Neural cell (in vitro differentiated cells): Measurements from ENCODE around the gene CASKIN2. TPM values are rescaled to one million over a fixed set of nuclear protein-coding genes. Genes with fewer than 3 reads are reported as not detected.

ENCODE experiments used
- H2AFZ ChIP-seq: fragments of 200-600, 300-800 bp; sonication (generic), shearing (Covaris generic); 2 replicates; pipeline ENCODE4 v1.6.0; 2014; ENCODE audit warnings: low read depth, mild to moderate bottlenecking, antibody characterized with exemption, low read length, moderate library complexity
- H3F3A ChIP-seq: fragments of 200-600 bp; shearing (Covaris generic); 2 replicates; pipeline ENCODE4 v1.6.1; 2016; ENCODE audit warnings: mild to moderate bottlenecking, moderate library complexity, mixed read lengths, antibody characterized with exemption, low read length; ENCODE audit not compliant: insufficient read depth, poor library complexity, severe bottlenecking
- H3K27ac ChIP-seq: fragments of 200-600, 300-800 bp; sonication (generic), shearing (Covaris generic); 2 replicates; pipeline ENCODE4 v1.5.1; 2014; ENCODE audit warnings: mild to moderate bottlenecking, low read length, moderate library complexity
- H3K27me3 ChIP-seq: fragments of 300-800, 200-600 bp; sonication (generic), shearing (Covaris generic); 2 replicates; pipeline ENCODE4 v1.6.0; 2014; ENCODE audit warnings: mild to moderate bottlenecking, low read depth, low read length, moderate library complexity; ENCODE audit not compliant: insufficient read depth
- H3K36me3 ChIP-seq: fragments of 300-800, 200-600 bp; sonication (generic), shearing (Covaris generic); 2 replicates; pipeline ENCODE4 v1.5.1; 2014; ENCODE audit warnings: mild to moderate bottlenecking, antibody characterized with exemption, low read length, moderate library complexity; ENCODE audit not compliant: insufficient read depth
- H3K4me2 ChIP-seq: fragments of 300-800, 200-600 bp; sonication (generic), shearing (Covaris generic); 2 replicates; pipeline ENCODE4 v1.6.0; 2014; ENCODE audit warnings: mild to moderate bottlenecking, low read length
- H3K4me3 ChIP-seq: fragments of 300-800, 200-600 bp; sonication (generic), shearing (Covaris generic); 2 replicates; pipeline ENCODE4 v1.5.1; 2014; ENCODE audit warnings: mild to moderate bottlenecking, low read length, moderate library complexity
- H3K79me2 ChIP-seq: fragments of 200-600 bp; shearing (Covaris generic); replicated peaks from 2 replicates; pipeline ENCODE4 v1.6.0; 2014; ENCODE audit warnings: mild to moderate bottlenecking, low read length, moderate library complexity; ENCODE audit not compliant: insufficient read depth
- H3K9ac ChIP-seq: fragments of 300-800, 200-600 bp; sonication (generic), shearing (Covaris generic); 2 replicates; pipeline ENCODE4 v1.6.1; 2016; ENCODE audit warnings: mild to moderate bottlenecking, low read length, mixed read lengths
- H3K9me2 ChIP-seq: fragments of 200-600 bp; shearing (Covaris generic); 2 replicates; pipeline ENCODE4 v1.6.1; 2016; ENCODE audit warnings: mild to moderate bottlenecking, low read length, mixed read lengths; ENCODE audit not compliant: insufficient read depth
- H3K9me3 ChIP-seq: fragments of 200-600, 300-800 bp; sonication (generic), shearing (Covaris generic); 2 replicates; pipeline ENCODE4 v1.6.1; 2016; ENCODE audit warnings: mild to moderate bottlenecking, mixed run types, low read length, moderate library complexity, mixed read lengths
- H4K20me1 ChIP-seq: fragments of 200-600 bp; shearing (Covaris generic); 2 replicates; pipeline ENCODE4 v1.6.1; 2016; ENCODE audit warnings: mild to moderate bottlenecking, mixed run types; ENCODE audit not compliant: insufficient read depth
- EP300 ChIP-seq: fragments of 450-650 bp; conservative IDR thresholded peaks from 2 replicates; pipeline ENCODE4 v1.6.1; 2014; ENCODE audit warnings: antibody characterized with exemption, mild to moderate bottlenecking, moderate library complexity; ENCODE audit not compliant: poor library complexity, severe bottlenecking
- EZH2 ChIP-seq: fragments of 200-600, 300-800 bp; shearing (Covaris generic), sonication (generic); IDR thresholded peaks from 2 replicates; pipeline ENCODE4 v1.6.1; 2014; ENCODE audit warnings: antibody characterized with exemption, low read length, borderline replicate concordance, mild to moderate bottlenecking; ENCODE audit not compliant: insufficient read depth, poor library complexity, severe bottlenecking
- MXI1 ChIP-seq: fragments of 450-650 bp; conservative IDR thresholded peaks from 2 replicates; pipeline ENCODE4 v1.6.1; 2014; ENCODE audit warnings: antibody characterized with exemption, mild to moderate bottlenecking; ENCODE audit not compliant: poor library complexity, severe bottlenecking
- POLR2AphosphoS5 ChIP-seq: IDR thresholded peaks from 2 replicates; pipeline ENCODE4 v1.6.1; 2012
- RAD21 ChIP-seq: fragments of 450-650 bp; conservative IDR thresholded peaks from 2 replicates; pipeline ENCODE4 v1.6.1; 2014; ENCODE audit warnings: antibody characterized with exemption, mild to moderate bottlenecking, moderate library complexity
- REST ChIP-seq: IDR thresholded peaks from 2 replicates; pipeline ENCODE4 v1.6.1; 2012; ENCODE audit warnings: borderline replicate concordance
- SMC3 ChIP-seq: fragments of 450-650 bp; conservative IDR thresholded peaks from 2 replicates; pipeline ENCODE4 v1.6.1; 2014; ENCODE audit warnings: antibody characterized with exemption, mild to moderate bottlenecking, moderate library complexity; ENCODE audit not compliant: poor library complexity
- TAF1 ChIP-seq: IDR thresholded peaks from 2 replicates; pipeline ENCODE4 v1.6.1; 2012; ENCODE audit warnings: low read depth
- polyA plus RNA-seq: library from polyadenylated mRNA; depleted of rRNA; stranded (reverse); fragments of >200 nt; gene quantifications from 2 replicates; pipeline ENCODE4 v1.2.3, GENCODE V29; 2014
- TF ChIP-seq, protein P1 (sequence below): fragments of 450-650 bp; IDR thresholded peaks from 2 replicates; pipeline ENCODE4 v1.5.1; 2014; ENCODE audit warnings: antibody characterized with exemption, mild to moderate bottlenecking, moderate library complexity; ENCODE audit not compliant: poor library complexity, severe bottlenecking

The CASKIN2 gene
- polyA plus RNA-seq, 1 donor from 2014 or later: 2.8 TPM

GRCh38 chr17:75486151-75486550, 29.2 kb downstream of the CASKIN2 start:
- no peak overlapping the region for H2AFZ ChIP-seq
- no peaks in the 10 kb centered on the region for H3K36me3 ChIP-seq
- no peak overlapping the region for H3K4me2 ChIP-seq
- H3K27ac ChIP-seq: no peak overlapping the region
- no peak overlapping the region for H3K9ac ChIP-seq
- H3K9me2 ChIP-seq: no peaks in the 10 kb centered on the region
- H3K79me2 ChIP-seq: no peaks in the 10 kb centered on the region
- no peaks in the 10 kb centered on the region for H4K20me1 ChIP-seq
- H3K27me3 ChIP-seq: no peaks in the 10 kb centered on the region
- no peaks in the 10 kb centered on the region for H3K9me3 ChIP-seq
- TF ChIP-seq MXI1: no peak
- TF ChIP-seq TAF1: no peak
- no peak for TF ChIP-seq SMC3
- TF ChIP-seq EP300: no peak
- no peak overlapping the region for H3K4me3 ChIP-seq
- no peaks in the 10 kb centered on the region for H3F3A ChIP-seq

GRCh38 chr17:75485688-75486087, 29.6 kb downstream of the CASKIN2 start:
- no peaks in the 10 kb centered on the region for H3K27me3 ChIP-seq
- no peaks in the 10 kb centered on the region for H3F3A ChIP-seq
- H4K20me1 ChIP-seq: no peaks in the 10 kb centered on the region
- no peak overlapping the region for H3K9ac ChIP-seq
- H3K36me3 ChIP-seq: no peaks in the 10 kb centered on the region
- no peak overlapping the region for H3K4me2 ChIP-seq
- no peak overlapping the region for H3K4me3 ChIP-seq
- H3K79me2 ChIP-seq: no peaks in the 10 kb centered on the region
- no peaks in the 10 kb centered on the region for H3K9me2 ChIP-seq
- H3K9me3 ChIP-seq: no peaks in the 10 kb centered on the region
- no peak for TF ChIP-seq RAD21
- TF ChIP-seq MXI1: no peak
- no peak for TF ChIP-seq SMC3
- TF ChIP-seq TAF1: no peak
- TF ChIP-seq EP300: no peak
- TF ChIP-seq, protein P1, sequence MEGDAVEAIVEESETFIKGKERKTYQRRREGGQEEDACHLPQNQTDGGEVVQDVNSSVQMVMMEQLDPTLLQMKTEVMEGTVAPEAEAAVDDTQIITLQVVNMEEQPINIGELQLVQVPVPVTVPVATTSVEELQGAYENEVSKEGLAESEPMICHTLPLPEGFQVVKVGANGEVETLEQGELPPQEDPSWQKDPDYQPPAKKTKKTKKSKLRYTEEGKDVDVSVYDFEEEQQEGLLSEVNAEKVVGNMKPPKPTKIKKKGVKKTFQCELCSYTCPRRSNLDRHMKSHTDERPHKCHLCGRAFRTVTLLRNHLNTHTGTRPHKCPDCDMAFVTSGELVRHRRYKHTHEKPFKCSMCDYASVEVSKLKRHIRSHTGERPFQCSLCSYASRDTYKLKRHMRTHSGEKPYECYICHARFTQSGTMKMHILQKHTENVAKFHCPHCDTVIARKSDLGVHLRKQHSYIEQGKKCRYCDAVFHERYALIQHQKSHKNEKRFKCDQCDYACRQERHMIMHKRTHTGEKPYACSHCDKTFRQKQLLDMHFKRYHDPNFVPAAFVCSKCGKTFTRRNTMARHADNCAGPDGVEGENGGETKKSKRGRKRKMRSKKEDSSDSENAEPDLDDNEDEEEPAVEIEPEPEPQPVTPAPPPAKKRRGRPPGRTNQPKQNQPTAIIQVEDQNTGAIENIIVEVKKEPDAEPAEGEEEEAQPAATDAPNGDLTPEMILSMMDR: no peak
- TF ChIP-seq EZH2: no peak
- TF ChIP-seq POLR2AphosphoS5: no peak
- TF ChIP-seq REST: no peak
- H3K27ac ChIP-seq: no peak overlapping the region
- H2AFZ ChIP-seq: no peak overlapping the region
